Astrocyte (in vitro differentiated cells and primary cell): Measurements from ENCODE around the gene VHLL.

ENCODE experiments used
- CTCF ChIP-seq: IDR thresholded peaks from 2 replicates; pipeline ENCODE4 v1.5.1; 2011; ENCODE audit warnings: low read depth, mild to moderate bottlenecking, inconsistent platforms, low read length, moderate library complexity; ENCODE audit not compliant: insufficient read depth
- EZH2 ChIP-seq: IDR thresholded peaks from 2 replicates; pipeline ENCODE4 v1.6.1; 2012; ENCODE audit warnings: mild to moderate bottlenecking, low read length, inconsistent platforms; ENCODE audit not compliant: insufficient read depth

- no peak for TF ChIP-seq EZH2
- TF ChIP-seq CTCF = no peak
Observed at GRCh38 chr1:156258859-156259258, 40.2 kb downstream of the VHLL start.
